ENCODE measurements around the gene PKP2. TPM values are rescaled to one million over a fixed set of nuclear protein-coding genes. Genes with fewer than 3 reads are reported as not detected.
A peak's percentile ranks its signal among the peaks of the same experiment; 100 is the strongest.
"Not testable (repeated sequence)": the region's sequence is repeated elsewhere in the genome, so short reads cannot be mapped to it uniquely, and the experiment has no call there.

The PKP2 gene
- total RNA-seq, 1 donor from 2014 or later, result 25.3 TPM

GRCh38 chr12:32895688-32896431, 717 bp downstream of the PKP2 start:
- DNase-seq (ENCODE audit: low spot score), result no peak

- DNase-seq (ENCODE audit: low spot score), result no peak
Measured at GRCh38 chr12:32894566-32894965, 2.0 kb downstream of the PKP2 start.

GRCh38 chr12:32893458-32893857, 3.1 kb downstream of the PKP2 start:
- no peak for DNase-seq (ENCODE audit: low spot score)

DNA sequence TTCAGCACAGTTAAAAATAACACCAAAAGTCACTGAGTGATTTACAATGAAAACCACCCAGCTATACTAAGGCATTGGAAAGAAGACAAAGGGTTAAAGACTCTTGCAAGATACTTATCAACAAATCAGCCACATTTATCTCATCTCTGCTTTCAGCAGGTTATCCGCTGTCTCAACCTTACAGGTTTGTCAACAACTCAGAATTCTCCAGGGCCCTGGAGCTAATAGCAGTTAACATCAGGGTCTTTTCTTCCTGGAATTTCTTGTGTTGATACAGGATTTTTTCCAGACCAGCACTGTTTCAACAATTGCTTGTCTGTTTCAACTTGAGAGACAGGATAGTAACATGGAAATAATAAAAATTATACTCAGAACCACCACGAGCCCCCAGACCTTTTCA, 3.5 kb downstream of the PKP2 start:
- DNase-seq (ENCODE audit: low spot score), result no peak

DNA sequence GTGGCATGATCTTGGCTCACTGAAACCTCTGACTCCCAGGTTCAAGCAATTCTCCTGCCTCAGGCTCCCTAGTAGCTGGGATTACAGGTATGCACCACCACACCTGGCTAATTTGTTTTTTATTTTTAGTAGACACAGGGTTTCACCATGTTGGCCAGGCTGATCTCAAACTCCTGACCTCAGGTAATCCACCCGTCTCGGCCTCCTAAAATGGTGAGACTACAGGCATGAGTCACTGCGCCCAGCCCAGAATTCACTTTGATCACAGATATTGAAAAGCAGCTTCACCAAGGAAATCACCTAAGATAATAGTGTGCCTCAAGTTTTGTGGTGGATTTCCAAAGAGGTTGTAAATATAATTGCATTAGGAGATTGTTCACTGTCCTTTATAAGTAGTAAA, 4.2 kb downstream of the PKP2 start:
- not testable (repeated sequence) for DNase-seq (ENCODE audit: low spot score)

DNA sequence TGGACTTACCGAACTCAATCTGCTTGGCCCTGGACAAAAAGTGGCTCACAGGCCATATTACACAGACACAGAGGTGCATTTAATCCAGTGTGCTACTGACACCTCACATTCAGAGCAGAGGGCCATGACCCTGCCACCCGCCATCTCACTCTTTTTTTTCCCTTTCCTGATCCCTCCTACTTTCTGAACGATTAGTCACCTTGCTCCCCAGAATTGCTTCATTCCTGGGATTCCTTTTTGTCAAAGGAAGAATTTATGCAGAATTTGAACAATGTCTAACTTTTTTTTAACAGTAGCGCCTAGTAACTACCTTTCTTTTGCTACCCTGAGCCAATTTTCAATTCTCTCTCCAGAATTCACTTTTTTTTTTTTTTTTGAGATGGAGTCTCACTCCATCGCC, 4.6 kb downstream of the PKP2 start:
- DNase-seq (ENCODE audit: low spot score), result no peak

GRCh38 chr12:32891526-32891925, 5.1 kb downstream of the PKP2 start:
- no peak for DNase-seq (ENCODE audit: low spot score)

DNA sequence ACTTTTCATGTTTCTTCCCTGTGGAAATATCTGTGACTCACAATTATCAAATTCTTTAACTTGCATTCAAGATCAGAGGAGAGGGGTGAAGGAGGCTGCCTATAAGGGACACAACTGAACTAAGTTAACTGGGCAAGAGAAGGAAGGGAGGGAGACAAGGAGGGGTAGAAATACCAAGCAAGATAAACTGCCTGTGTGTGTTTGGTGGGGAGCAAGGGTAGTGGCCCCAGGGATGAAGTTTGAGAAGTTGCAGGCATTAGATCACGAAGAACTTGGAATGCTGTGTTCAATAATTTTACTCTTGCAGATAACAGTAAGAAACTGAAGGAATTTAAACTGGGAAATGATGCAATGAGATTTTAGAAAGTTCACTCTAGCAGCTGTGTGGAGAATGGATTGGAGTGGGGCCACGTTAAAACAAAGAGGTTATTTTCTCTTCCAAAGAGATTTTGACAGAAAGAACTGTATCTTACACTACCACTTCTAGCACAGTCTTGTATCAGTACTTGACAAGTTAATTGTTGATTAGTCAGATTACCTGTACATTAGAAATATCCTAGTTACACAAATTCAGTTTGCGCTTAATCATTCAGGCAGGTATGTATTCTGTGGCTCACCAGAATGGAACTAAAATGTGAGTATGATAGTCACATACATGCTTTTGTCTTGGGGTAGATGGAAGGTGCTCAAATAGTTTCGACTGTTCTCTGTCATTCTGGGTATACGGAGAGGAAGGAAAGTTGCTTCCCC, 7.4 kb downstream of the PKP2 start:
- DNase-seq (ENCODE audit: low spot score), result no peak

GRCh38 chr12:32887058-32887457, 9.5 kb downstream of the PKP2 start:
- no peak for DNase-seq (ENCODE audit: low spot score)

DNA sequence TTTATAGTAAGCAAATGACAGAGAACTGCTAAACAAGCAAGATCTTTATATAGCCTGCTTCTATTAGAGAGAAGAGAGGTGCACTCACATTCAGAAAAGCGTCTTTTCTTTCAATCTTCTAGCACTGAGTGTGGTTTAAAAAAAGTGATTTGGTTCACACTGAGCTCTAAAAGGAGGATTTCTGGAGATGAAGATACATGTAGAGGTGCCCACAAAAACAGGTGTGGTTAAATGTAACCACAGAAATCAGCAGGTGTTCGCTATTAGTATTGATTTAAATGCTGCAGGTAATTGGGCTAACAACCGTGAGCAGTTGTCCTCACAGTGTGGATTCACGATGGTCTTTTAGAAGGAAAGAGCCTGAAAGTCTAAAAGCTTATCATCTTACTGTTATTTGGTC, 10.7 kb downstream of the PKP2 start:
- DNase-seq (ENCODE audit: low spot score), result no peak

DNA sequence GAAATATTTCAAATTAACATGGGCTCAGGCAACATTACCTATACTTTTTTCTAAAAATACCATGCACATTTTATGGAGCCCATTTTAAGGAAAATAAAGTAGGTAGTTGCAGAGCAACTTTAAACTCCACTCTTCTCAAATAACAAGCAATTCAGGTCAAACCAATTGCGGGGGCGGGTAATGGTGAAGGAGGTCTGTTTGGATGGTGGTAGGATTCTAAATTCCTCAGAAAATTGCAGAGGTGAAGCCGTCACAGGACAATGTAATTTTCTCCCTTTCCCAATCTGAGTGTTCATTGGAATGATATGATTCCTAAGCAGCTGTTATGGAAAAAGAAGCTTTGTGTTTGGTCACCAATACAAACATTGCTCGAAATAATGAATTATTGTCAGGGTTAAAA, 11.6 kb downstream of the PKP2 start:
- no peak for DNase-seq (ENCODE audit: low spot score)

DNA sequence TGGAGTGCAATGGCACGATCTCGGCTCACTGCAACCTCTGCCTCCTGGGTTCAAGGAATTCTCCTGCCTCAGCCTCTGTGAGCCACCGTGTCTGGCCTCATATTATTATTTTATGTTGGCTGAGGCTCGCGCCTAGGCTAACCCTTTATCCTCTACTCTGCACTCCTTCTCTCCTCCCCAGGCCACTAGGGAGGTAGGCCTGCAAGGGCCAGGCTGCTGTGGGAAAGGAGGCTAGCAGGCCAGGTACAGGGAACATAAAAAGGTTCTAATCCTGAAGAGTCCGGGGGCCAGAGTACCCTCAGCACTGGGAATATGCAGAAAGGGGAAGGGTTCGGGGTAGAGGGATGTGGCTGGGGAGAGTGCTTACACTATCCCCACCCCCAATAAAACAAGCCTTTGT, 14.9 kb downstream of the PKP2 start:
- DNase-seq (ENCODE audit: low spot score), result no peak

- no peak for DNase-seq (ENCODE audit: low spot score)
Measured at GRCh38 chr12:32881107-32881506, 15.5 kb downstream of the PKP2 start.

GRCh38 chr12:32879066-32879465, 17.5 kb downstream of the PKP2 start:
- DNase-seq (ENCODE audit: low spot score), result not testable (repeated sequence)

DNA sequence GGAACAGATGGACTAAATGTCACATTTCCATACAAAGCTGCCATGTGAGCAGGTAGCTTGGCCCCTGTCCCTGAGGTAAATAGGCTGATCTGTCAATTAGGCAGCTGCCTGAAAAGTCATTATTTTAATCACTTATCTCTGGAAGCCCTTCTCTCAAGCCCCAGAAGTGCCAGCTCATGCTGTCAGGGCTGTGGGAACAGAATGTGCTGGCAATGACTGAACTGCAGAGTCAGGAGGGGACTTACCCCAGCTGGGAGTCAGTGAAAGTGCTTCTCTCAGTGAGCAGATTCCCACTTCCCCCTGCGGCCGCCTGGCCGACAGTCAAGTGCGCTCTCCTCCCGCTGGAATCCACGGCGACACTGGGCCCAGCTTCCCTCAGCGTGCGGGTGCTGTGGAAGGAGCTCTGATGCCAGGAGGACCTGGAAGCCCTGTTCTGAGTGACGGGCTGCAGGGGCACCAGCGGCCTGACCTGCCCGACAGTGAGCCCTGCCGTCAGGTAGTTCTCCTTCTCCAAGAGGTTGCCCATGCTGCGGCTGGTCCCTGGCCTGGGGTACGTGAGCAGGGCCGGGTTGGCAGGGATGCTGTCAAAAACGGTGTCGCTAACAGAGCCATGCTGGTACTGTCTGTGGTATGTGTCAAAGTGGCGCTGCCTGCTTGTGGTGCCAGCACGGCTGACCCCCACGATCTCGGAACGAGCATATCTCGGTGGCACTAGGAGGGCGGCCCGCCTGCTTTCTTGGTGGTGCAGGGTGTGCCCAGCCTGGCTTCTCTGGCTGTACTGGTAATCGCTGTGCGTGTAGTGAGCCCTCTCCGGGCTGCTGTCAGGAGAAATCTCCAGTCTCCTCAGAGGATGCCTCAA, 18.7 kb downstream of the PKP2 start:
- no peak for DNase-seq (ENCODE audit: low spot score)

DNA sequence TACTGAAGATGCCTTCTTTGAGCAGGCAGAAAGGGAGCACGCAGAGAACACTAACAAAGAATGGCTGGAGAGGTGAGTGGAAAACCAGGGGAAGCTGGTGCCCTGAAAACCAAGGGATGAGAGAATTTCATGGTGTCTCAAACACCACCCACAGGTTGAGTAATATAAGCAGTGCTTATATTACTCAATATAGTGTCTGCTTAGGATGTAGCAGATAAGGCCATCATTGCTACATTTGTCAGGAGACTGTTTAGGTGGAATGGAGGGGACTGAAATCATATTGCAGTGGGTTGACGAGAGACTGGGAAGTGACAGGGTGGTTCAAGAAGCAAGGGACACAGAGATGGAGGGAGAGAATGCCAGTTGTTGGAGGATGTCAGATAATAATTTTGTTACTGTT, 20.6 kb downstream of the PKP2 start:
- DNase-seq (ENCODE audit: low spot score), result no peak

DNA sequence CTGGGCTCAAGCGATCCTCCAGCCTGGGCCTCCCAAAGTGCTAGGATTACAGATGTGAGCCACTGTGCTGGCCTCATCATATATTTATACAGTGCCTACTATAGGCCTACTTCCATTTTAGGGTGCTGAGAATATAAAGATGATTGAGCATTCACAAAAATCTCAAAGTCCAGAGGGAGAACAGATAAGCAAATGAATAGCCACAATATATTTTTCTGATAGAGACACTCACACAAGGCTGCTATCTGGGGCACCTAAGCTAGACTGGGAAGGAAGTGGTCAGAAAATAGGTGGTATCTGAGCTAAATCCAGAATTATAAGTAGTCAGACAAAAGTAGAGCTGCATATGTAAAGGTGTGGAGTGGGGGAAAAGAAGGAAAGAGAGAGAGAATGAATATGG, 21.6 kb downstream of the PKP2 start:
- DNase-seq (ENCODE audit: low spot score), result no peak

DNA sequence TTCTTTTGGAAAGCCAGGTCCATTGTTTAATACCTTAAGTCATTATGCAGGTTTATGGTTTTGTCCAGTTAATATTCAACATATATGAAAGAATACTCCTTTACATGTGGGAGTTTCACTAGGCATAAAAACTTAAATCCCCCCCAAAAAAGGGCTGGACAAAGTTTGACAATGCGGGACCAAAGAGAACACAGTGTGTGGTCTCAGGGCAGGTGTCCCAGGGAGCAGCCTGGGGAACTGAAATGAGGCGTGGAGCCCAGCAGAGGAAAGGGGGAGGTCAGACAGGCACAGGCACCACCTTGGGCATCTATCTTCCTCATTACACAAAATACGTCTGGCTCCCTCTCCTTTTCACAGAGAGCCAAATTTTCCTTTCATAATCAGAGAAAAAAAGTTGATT, 22.5 kb downstream of the PKP2 start:
- no peak for DNase-seq (ENCODE audit: low spot score)

DNA sequence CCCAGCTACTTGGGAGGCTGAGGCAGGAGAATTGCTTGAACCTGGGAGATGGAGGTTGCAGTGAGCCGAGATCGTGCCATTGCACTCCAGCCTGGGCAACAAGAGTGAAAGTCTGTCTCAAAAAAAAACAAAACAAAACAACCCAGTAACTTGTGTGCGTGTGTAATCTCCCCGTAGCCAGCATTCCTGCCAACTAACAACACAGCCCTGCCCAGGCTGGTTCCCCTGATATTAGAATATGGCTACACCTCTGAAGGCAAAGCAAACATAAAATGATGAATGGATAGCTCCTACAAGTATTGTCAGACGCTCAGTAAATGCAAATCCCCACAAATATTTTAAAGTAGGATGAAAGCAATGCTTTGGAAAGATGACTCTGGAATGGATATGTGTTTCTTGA, 24.2 kb downstream of the PKP2 start:
- not testable (repeated sequence) for DNase-seq (ENCODE audit: low spot score)

DNA sequence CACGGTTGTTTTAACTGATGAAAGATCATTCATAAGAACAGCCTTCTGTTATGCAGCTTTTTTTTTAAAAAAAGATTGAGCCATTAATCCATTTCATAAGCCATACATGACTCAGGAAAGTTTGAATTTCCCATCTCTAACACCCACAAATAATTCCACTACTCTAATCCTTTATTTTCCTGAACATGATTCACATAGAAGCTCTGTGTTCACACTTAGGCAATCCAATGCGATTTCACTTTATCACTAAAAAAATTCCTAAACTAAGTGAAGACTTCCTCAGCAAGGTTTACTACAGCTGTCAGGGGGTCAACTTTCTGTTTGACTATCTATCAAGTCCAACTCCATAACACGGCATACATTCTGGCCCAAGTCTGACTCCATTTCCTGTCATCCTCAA, 25.9 kb downstream of the PKP2 start:
- DNase-seq (ENCODE audit: low spot score), result no peak

GRCh38 chr12:32868885-32869284, 27.7 kb downstream of the PKP2 start:
- no peak for DNase-seq (ENCODE audit: low spot score)

GRCh38 chr12:32864731-32865130, 31.8 kb downstream of the PKP2 start:
- no peak for DNase-seq (ENCODE audit: low spot score)

GRCh38 chr12:32863128-32863527, 33.4 kb downstream of the PKP2 start:
- DNase-seq (ENCODE audit: low spot score), result peak; percentile 48

All from ureter (tissue), 1 donor.